GM10266 (cell line): ENCODE measurements around the gene PDGFD.

Experiments
- DNase-seq: peaks from one replicate; pipeline ENCODE4 v3.0.0; 2012; ENCODE audit errors: extremely low spot score
- CTCF ChIP-seq: IDR thresholded peaks from 2 replicates; pipeline ENCODE4 v1.5.1; 2012; ENCODE audit warnings: mild to moderate bottlenecking, low read depth; ENCODE audit not compliant: control insufficient read depth, insufficient read depth; ENCODE audit errors: missing control alignments

Gene PDGFD

GRCh38 chr11:103892603-103893002, 271.3 kb downstream of the PDGFD start:
- DNase-seq: no peak
- no peak for TF ChIP-seq CTCF

GRCh38 chr11:103890654-103891053, 273.3 kb downstream of the PDGFD start:
- no peak for TF ChIP-seq CTCF
- DNase-seq: no peak

GRCh38 chr11:103889679-103890078, 274.3 kb downstream of the PDGFD start:
- no peak for TF ChIP-seq CTCF

GRCh38 chr11:103888541-103888951, 275.4 kb downstream of the PDGFD start:
- TF ChIP-seq CTCF: no peak
- no peak for DNase-seq

More at GRCh38 chr11:103889679-103890078, 274.3 kb downstream of the PDGFD start:
- DNase-seq: no peak

GRCh38 chr11:103887001-103887658, 276.8 kb downstream of the PDGFD start:
- no peak for TF ChIP-seq CTCF
- no peak for DNase-seq

GRCh38 chr11:103883856-103884255, 280.1 kb downstream of the PDGFD start:
- no peak for TF ChIP-seq CTCF

GRCh38 chr11:103883291-103883690, 280.7 kb downstream of the PDGFD start:
- no peak for DNase-seq
- TF ChIP-seq CTCF: no peak

More at GRCh38 chr11:103883856-103884255, 280.1 kb downstream of the PDGFD start:
- no peak for DNase-seq
